ENCODE results near the gene ARHGAP18. TPM values are rescaled to one million over a fixed set of nuclear protein-coding genes. Genes with fewer than 3 reads are reported as not detected.

Gene ARHGAP18
- total RNA-seq, 2 donors from 2014 or later, result 13.7 to 18.7 TPM

- DNase-seq (ENCODE audit: low spot score), result no peak
- intact Hi-C loops (cut with DNase I), result no loop called here
These were observed 104.0 kb downstream of the ARHGAP18 start for GRCh38 chr6:129605967-129606366.

DNA sequence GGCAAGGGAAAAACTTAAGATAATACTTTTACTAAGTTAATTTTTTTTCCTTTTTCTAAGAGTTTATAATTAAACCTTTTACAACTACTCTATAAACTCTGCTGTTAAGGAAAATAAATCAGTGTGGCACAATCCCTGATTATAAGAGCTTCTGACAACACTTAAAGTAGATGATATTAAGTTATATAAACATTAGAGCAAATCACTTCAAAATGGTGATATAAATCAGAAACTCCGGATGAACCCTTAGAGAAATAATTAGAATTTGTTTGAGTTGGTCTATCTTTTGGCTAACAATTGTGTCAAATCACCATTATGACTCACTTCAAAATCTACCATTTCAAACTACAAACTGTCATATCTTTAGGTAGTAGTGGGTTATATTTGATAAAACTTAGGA is 104.9 kb downstream of the ARHGAP18 start:
- intact Hi-C loops (cut with DNase I), result no loop called here
- DNase-seq (ENCODE audit: low spot score), result no peak

DNA sequence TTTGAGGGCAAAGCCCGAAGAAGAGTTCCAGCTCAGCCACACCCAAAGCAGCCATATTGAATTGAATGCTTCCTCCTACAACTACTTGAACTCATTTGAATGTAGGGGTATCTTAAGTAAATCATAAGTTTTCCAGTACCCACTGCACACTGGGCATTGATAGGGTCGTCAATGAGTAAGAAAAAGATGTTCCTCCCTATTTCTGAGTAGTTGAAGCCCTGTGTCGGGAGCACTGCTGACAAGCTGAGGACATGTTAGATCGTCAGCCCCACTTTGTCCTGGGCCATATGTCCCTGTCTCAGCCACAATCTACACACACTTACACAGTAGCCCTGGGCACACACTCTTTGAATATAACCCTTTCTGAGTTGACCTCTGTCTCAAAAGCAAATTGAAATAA is 105.7 kb downstream of the ARHGAP18 start:
- no peak for DNase-seq (ENCODE audit: low spot score)
- intact Hi-C loops (cut with DNase I), result no loop called here

DNA sequence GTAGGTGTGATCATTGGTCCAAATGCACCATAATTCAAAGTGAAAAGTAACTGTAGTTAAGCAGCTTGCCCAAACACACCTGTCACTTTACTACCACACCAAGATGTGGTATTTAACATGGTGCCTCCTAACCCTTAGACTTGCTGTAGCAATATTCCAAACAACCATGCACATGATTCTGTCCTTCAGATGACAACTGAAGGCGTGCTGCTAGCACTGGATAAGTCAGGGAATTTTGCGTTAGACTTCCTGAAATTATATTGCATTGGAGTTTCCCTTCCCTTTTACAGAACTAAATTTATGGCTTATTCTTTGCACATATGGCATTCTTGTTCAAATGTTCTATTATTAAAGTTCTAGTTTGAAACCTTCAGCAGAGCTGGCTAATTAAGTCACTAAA is 106.2 kb downstream of the ARHGAP18 start:
- intact Hi-C loops (cut with DNase I), result no loop called here
- no peak for DNase-seq (ENCODE audit: low spot score)

- intact Hi-C loops (cut with DNase I), result no loop called here
These were observed 108.7 kb downstream of the ARHGAP18 start for GRCh38 chr6:129601323-129601722.

DNA sequence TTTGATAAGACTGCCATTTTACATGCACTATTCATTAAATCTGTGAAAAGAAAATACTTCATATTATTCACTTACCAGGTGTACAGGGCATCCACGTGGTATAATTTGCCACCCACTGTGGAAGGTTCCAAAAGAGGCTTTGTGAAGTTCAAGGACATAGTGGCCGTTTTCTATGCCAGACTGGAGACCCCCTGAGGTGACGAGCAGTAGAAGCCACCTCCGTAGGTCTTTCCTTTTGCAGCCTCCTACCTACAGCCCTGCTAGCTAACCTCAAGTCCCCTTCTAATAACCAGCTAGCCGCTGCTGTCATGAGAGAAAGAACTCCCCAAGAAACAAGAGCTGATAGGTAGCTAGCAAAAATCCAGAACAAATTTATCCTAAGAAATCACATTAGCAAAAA is 110.5 kb downstream of the ARHGAP18 start:
- no peak for DNase-seq (ENCODE audit: low spot score)
- intact Hi-C loops (cut with DNase I), result loop anchor here in 1 of 2 donors (10.0 kb wide), 1 partner anchor 415 kb away; the partner anchor contains the start of gene L3MBTL3

More at GRCh38 chr6:129601323-129601722, 108.7 kb downstream of the ARHGAP18 start:
- DNase-seq (ENCODE audit: low spot score), result no peak

GRCh38 chr6:129598244-129599187 is 111.5 kb downstream of the ARHGAP18 start:
- intact Hi-C loops (cut with DNase I), result loop anchor here in 1 of 2 donors (10.0 kb wide), 1 partner anchor 416 kb away; the partner anchor contains the start of gene L3MBTL3
- no peak for DNase-seq (ENCODE audit: low spot score)

DNA sequence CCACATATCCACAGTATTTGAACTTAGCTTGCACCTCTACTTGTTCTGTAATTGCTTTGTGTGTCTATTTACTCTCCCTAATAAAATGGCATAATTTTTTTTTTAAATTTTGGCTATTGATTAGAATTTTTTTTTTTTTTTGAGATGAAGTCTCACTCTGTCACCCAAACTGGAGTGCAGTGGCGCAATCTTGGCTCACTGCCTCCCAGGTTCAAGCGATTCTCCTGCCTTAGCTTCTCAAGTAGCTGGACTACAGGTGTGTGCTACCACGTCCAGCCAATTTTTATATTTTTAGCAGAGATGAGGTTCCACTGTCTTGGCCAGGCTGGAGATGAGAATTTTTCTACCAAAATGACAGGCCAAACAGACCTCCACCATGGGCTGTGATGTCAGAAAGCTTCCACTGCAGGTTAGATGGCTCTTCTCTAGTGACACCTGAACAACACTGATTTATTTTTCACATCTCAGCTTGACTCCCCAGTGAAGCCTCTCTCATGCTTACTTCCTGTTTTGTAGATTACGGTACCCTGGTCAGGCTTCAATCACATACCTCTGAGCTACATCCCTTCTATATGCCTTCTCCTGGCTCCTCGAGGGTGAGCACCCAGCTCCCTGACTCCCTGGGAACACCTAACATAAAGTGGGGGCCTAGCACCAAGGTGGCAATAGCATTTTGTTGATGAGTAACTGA is 112.8 kb downstream of the ARHGAP18 start:
- intact Hi-C loops (cut with DNase I), result loop anchor here in 1 of 2 donors (10.0 kb wide), 1 partner anchor 418 kb away; the partner anchor contains the start of gene L3MBTL3

DNA sequence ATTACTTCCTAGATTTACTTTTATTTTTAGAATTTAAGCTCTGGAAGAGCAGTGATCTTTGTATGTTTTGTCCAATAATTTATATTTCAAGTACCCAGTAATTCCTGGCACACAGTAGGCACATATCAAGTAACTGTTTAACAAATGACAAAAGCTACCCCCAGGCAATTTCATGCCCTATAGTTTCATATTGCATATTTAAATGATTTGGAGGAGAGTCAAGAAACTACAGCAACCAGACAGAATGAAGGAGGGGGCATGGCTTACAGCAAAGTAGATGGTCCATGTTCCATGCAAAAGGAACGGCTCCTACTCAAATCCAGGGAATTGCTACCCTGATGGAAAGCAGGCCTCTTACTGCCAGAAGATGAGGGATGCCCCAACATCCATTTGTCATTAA is 113.5 kb downstream of the ARHGAP18 start:
- DNase-seq (ENCODE audit: low spot score), result no peak
- intact Hi-C loops (cut with DNase I), result loop anchor here in 1 of 2 donors (10.0 kb wide), 1 partner anchor 418 kb away; the partner anchor contains the start of gene L3MBTL3

More for the DNA sequence above, 112.8 kb downstream of the ARHGAP18 start:
- DNase-seq (ENCODE audit: low spot score), result no peak

GRCh38 chr6:129593233-129593564 is 116.8 kb downstream of the ARHGAP18 start:
- intact Hi-C loops (cut with DNase I), result loop anchor here in 1 of 2 donors (10.0 kb wide), 1 partner anchor 422 kb away; the partner anchor contains the start of gene L3MBTL3
- no peak for DNase-seq (ENCODE audit: low spot score)

DNA sequence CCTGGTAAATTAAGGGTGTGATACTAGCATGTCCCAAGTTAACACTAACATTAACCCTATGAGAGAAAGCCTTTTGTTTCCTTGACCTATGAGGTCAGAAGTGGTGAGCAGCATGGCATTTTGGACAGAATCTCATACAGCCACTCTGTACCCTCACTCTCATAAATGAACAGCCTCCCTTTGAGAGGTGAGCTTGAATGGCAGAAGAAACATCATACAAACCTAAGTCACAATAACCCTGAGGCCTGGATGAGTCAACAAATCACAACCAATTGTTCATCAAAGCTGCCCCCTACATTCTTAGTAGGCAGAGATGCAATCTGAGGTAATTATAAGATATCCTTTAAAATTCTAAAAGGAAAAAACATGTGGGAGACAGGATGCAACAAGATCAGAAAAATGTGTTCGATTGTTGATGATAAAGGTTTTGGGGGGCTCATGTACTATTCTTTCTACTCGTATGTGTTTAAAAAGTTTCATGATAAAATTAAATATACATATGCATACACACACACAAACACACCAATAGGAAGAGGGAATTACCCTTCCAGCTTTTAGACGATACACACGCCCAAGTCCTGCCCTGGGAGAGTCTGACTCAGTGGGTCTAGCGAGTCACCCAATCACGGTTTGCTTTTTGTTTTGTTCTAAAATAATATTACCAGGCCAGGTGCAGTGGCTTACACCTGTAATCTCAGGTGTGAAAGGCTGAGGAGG is 117.3 kb downstream of the ARHGAP18 start:
- no peak for DNase-seq (ENCODE audit: low spot score)
- intact Hi-C loops (cut with DNase I), result loop anchor here in 1 of 2 donors (10.0 kb wide), 1 partner anchor 422 kb away; the partner anchor contains the start of gene L3MBTL3

DNA sequence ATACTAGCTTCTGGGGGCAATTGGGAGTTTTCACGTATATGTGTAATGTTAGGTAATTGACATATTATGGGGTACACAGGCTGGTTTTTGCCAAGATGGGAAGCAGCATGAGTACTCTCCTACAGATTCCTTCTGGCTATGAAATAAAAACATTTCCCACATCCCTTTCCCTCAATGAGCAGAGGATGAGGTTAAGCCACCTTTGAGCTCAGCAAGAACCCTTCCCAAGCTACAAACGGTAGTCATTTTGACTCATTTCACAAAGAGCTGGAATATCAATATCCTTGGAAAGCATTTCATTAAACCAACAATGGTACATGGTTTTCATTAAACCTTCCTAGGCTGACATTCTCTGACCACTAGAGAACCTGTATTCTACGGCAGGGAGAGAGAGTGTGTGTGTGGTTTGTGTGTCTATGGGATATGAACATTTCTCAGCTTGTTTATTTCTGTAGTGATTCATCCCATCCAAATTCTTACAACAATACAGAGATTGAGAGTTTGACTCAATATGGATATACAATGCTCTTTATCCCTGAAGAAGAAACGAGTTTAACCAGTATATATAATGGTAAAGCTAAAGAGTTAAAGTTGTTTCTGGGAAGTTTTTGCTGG is 119.5 kb downstream of the ARHGAP18 start:
- DNase-seq (ENCODE audit: low spot score), result no peak
- intact Hi-C loops (cut with DNase I), result loop anchor here in 1 of 2 donors (10.0 kb wide), 1 partner anchor 424 kb away; the partner anchor contains the start of gene L3MBTL3

DNA sequence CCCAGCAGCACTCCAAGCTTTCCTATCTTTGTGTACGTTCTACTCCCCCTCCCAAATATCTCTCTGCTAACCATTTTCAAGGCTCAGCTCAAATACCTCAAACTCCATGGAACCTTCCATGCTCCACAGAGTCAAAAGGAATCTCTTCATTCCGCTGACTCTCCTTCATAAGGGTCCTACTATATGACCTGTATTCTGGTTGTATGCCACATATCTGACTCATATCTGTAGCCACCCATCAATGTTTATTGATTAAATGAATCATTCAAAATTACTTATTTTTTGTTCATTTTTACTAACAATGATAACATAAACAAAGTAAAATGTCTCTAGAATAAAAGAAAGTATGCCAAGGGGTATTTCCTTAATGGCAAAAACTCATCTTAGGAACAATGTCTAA is 123.2 kb downstream of the ARHGAP18 start:
- no peak for DNase-seq (ENCODE audit: low spot score)
- intact Hi-C loops (cut with DNase I), result no loop called here

DNA sequence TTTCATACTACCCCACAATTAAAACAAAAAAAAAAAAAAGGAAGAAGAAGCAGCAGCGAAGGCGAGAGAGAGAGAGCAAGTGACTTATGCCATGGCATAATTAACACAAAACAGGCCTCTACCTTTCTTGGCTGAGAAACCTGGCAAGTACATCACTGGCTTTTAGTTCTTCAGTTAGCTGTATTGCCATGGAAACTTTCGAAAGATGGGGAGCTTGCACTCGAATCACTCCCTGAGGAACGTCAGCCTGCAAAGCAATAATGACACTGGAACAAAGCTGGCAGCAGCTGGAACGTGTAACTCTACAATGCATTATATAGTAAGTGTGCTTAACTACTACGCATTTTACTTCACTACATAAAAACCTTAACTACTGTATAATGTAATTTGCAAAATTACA is 126.1 kb downstream of the ARHGAP18 start:
- DNase-seq (ENCODE audit: low spot score), result no peak
- intact Hi-C loops (cut with DNase I), result no loop called here

DNA sequence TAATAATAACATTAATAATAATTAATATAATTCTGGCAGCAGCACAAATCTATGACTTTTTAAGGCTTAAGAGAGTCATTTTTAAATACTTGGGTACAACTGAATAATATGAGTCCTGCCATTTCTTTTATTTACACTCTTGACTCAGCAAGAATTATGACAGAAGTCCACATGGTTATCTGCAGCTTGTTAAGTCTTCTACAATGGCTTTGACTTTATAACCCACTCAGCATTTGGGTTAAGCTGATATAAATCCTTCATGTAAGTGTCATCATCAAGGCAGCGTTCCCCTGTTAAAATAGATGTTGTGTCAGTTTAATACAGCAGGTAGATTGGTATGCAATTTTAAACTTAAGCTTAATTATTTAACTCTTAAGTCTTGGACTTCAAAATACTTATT is 131.7 kb downstream of the ARHGAP18 start:
- intact Hi-C loops (cut with DNase I), result no loop called here
- no peak for DNase-seq (ENCODE audit: low spot score)

- DNase-seq (ENCODE audit: low spot score), result no peak
- intact Hi-C loops (cut with DNase I), result no loop called here
These were observed 132.3 kb downstream of the ARHGAP18 start for GRCh38 chr6:129577691-129578090.

DNA sequence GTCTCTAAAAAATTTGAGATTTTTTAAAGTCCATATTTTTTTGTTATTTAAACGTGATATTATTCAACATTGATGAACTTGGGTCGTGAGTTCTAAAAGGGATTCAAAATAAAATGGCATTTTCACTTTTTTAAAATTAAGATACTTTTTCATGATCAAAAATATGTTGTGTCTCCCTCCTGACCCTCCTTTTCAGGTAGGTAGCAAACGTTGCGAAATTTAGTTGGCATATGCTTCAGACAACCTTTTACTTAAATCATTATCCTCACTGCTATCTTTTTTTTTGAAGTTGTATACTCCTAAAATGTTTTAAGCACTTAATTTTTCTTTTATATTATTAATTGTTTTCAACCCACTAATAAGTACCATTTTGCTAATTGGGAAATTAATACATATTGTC is 133.5 kb downstream of the ARHGAP18 start:
- DNase-seq (ENCODE audit: low spot score), result no peak
- intact Hi-C loops (cut with DNase I), result no loop called here

DNA sequence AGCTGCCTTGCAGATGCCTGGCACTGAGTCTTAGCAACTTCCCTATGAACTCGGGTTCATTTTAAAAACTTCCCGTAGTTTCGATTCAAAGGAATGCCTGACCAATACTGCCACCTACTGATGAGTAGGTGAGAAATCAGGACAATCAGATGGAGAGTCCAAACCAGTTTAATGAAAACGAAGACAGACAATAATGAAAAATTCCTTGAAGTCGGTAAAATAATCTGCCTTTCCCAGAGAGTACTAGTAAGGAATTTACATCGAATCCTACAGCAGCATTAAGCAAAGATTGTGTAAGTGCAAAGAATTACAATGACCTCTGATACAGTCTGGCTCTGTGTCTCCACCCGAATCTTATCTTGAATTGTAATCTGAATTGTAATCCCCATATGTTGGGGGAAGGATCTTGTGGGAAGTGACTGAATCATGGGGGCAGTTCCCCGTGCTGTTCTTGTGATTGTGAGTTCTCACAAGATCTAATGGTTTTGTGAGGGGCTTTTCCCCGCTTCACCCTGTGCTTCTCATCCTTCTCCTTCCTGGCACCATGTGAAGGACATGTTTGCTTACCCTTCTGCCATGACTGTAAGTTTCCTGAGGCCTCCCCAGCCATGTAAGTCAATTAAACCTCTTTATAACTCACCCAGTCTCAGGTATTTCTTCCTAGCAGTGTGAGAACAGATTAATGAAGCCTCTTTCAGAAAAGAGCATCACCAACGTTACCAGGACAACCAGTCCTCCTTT is 134.4 kb downstream of the ARHGAP18 start:
- intact Hi-C loops (cut with DNase I), result no loop called here

More for the DNA sequence above, 134.4 kb downstream of the ARHGAP18 start:
- no peak for DNase-seq (ENCODE audit: low spot score)
